ENCODE data around the gene LRRC8B. TPM values are rescaled to one million over a fixed set of nuclear protein-coding genes. Genes with fewer than 3 reads are reported as not detected.

Gene LRRC8B
- total RNA-seq, 2 donors from 2014 or later: 39.2 to 39.4 TPM

GRCh38 chr1:89633800-89634625 lies 109.4 kb downstream of the LRRC8B start:
- DNase-seq: peak; percentile 66
- no peaks in the 10 kb centered on the region for H3K36me3 ChIP-seq (ENCODE audit: control insufficient read depth, insufficient read depth, low read length)
- H3K9ac ChIP-seq (ENCODE audit: extremely low read depth, low read length, poor library complexity, severe bottlenecking): no peak overlapping the region
- Mint-ChIP-seq H3K4me1 (peaks cover 10% of the 10 kb centered on the region), H3K27me3 (ENCODE audit: insufficient read depth) (peaks cover 54% of the 10 kb centered on the region), H3K4me3 (peak overlapping the region; percentile 78), H3K36me3 (ENCODE audit: low read depth) (no peaks in the 10 kb centered on the region), H3K9me3 (no peaks in the 10 kb centered on the region), H3K27ac (no peak overlapping the region)
- H3K4me3 ChIP-seq (ENCODE audit: low read length): peak overlapping the region; percentile 77
- 7 to 8% methylated on average over 19 to 32 of the region's 32 CpGs for WGBS, 2 experiments (ENCODE audit: insufficient coverage in 1 of 2, insufficient read length in 1 of 2)
- no peak overlapping the region for H3K27ac ChIP-seq (ENCODE audit: low read depth, low read length)
- peaks cover 52% of the 10 kb centered on the region for H3K27me3 ChIP-seq (ENCODE audit: control insufficient read depth, insufficient read depth, low read length, poor library complexity, severe bottlenecking)
- no peaks in the 10 kb centered on the region for H3K9me3 ChIP-seq (ENCODE audit: control insufficient read depth, low read length)
- H3K4me1 ChIP-seq (ENCODE audit: control insufficient read depth, insufficient read depth, low read length): no peaks in the 10 kb centered on the region
- TF ChIP-seq CTCF (conservative IDR thresholded peaks at IDR 0.05): no peak

- H3K4me1 ChIP-seq (ENCODE audit: control insufficient read depth, insufficient read depth, low read length): no peaks in the 10 kb centered on the region
- Mint-ChIP-seq H3K9me3 (no peaks in the 10 kb centered on the region), H3K36me3 (ENCODE audit: low read depth) (no peaks in the 10 kb centered on the region), H3K27me3 (ENCODE audit: insufficient read depth) (peaks cover 45% of the 10 kb centered on the region), H3K4me3 (no peak overlapping the region), H3K4me1 (peaks cover 10% of the 10 kb centered on the region), H3K27ac (no peak overlapping the region)
- H3K27ac ChIP-seq (ENCODE audit: low read depth, low read length): no peak overlapping the region
- H3K9ac ChIP-seq (ENCODE audit: extremely low read depth, low read length, poor library complexity, severe bottlenecking): no peak overlapping the region
- no peaks in the 10 kb centered on the region for H3K36me3 ChIP-seq (ENCODE audit: control insufficient read depth, insufficient read depth, low read length)
- peaks cover 43% of the 10 kb centered on the region for H3K27me3 ChIP-seq (ENCODE audit: control insufficient read depth, insufficient read depth, low read length, poor library complexity, severe bottlenecking)
- no peak for TF ChIP-seq CTCF (conservative IDR thresholded peaks at IDR 0.05)
- DNase-seq: no peak
- 89 to 93% methylated on average over 2 to 6 of the region's 6 CpGs for WGBS, 2 experiments (ENCODE audit: insufficient coverage in 1 of 2, insufficient read length in 1 of 2)
- no peak overlapping the region for H3K4me3 ChIP-seq (ENCODE audit: low read length)
- no peaks in the 10 kb centered on the region for H3K9me3 ChIP-seq (ENCODE audit: control insufficient read depth, low read length)
Measured at GRCh38 chr1:89635825-89636815, 111.5 kb downstream of the LRRC8B start.

GRCh38 chr1:89637496-89637895 lies 112.9 kb downstream of the LRRC8B start:
- Histone ChIP-seq H3K27me3 (ENCODE audit: control insufficient read depth, insufficient read depth, low read length, poor library complexity, severe bottlenecking) (peaks cover 31% of the 10 kb centered on the region), H3K36me3 (ENCODE audit: control insufficient read depth, insufficient read depth, low read length) (no peaks in the 10 kb centered on the region), H3K9me3 (ENCODE audit: control insufficient read depth, low read length) (no peaks in the 10 kb centered on the region), H3K27ac (ENCODE audit: low read depth, low read length) (no peak overlapping the region), H3K9ac (ENCODE audit: extremely low read depth, low read length, poor library complexity, severe bottlenecking) (no peak overlapping the region), H3K4me1 (ENCODE audit: control insufficient read depth, insufficient read depth, low read length) (no peaks in the 10 kb centered on the region), H3K4me3 (ENCODE audit: low read length) (no peak overlapping the region)
- Mint-ChIP-seq H3K27me3 (ENCODE audit: insufficient read depth) (peaks cover 31% of the 10 kb centered on the region), H3K27ac (no peak overlapping the region), H3K9me3 (no peaks in the 10 kb centered on the region), H3K36me3 (ENCODE audit: low read depth) (no peaks in the 10 kb centered on the region), H3K4me1 (peaks cover 7% of the 10 kb centered on the region), H3K4me3 (no peak overlapping the region)
- TF ChIP-seq CTCF (conservative IDR thresholded peaks at IDR 0.05): no peak
- no peak for DNase-seq
